HepG2 (cell line): Measurements from ENCODE around the gene CNNM3. TPM values are rescaled to one million over a fixed set of nuclear protein-coding genes. Genes with fewer than 3 reads are reported as not detected.

Source experiments
- ATAC-seq: fragments of 200-7000 bp; cut with Tn5 transposase; 3 replicates; pipeline ENCODE4 v1.9.1; 2020; ENCODE audit warnings: mild to moderate bottlenecking, moderate library complexity
- BruUV-seq: library from RNA; stranded (reverse); fragments of 400-500 nt; replicated peaks from 2 replicates; lab custom pipeline; 2021; lab: Mats Ljungman, UMichigan
- CTCF ChIA-PET: fragments of 300-600 bp; formaldehyde crosslinking; extraction: SDS; loops from one replicate; lab custom pipeline; 2021; ENCODE audit warnings: low total read pairs, inconsistent platforms, low intra/inter-chr PET ratio; lab: Yijun Ruan, JAX
- POLR2A ChIA-PET: fragments of 350-600 bp; sonication (Branson Sonifier 250); formaldehyde crosslinking; loops from one replicate; lab custom pipeline; 2020; ENCODE audit warnings: antibody characterized with exemption, inconsistent platforms; lab: Yijun Ruan, JAX
- DNase-seq: peaks from one replicate; pipeline ENCODE4 v3.0.0-alpha.2; 2015; ENCODE audit warnings: low spot score
- FAIRE-seq: peaks from 3 replicates; lab custom pipeline; 2011; peaks lifted over from hg19 to GRCh38; lab: Jason Lieb, UNC
- H2AFZ ChIP-seq: one replicate; pipeline ENCODE4 v1.6.1; 2011; ENCODE audit warnings: low read length, inconsistent platforms
- H3K27ac ChIP-seq: fragments of 300-600 bp; 3 replicates; pipeline ENCODE4 v1.8.0; 2011; ENCODE audit warnings: mixed run types, mild to moderate bottlenecking, mixed read lengths, low read length, inconsistent platforms; ENCODE audit not compliant: insufficient read depth; ENCODE audit errors: extremely low read length
- H3K27me3 ChIP-seq, 2 experiments: fragments of 200-600 bp in 1 of 2; 2 replicates in 1 of 2; 3 replicates in 1 of 2; pipeline versions ENCODE4 v1.6.0 to v1.8.0; 2011; ENCODE audit warnings: low read length in 2 of 2, mild to moderate bottlenecking in 2 of 2, moderate library complexity in 2 of 2, inconsistent platforms in 1 of 2; ENCODE audit not compliant: insufficient read depth in 2 of 2, control insufficient read depth in 1 of 2
- H3K36me3 ChIP-seq, 2 experiments: fragments of 200-600 bp in 1 of 2; replicated peaks in 1 of 2; 2 replicates in 1 of 2; 3 replicates in 1 of 2; pipeline versions ENCODE4 v1.5.1 to v1.8.0; 2011; ENCODE audit warnings: low read length in 2 of 2, inconsistent platforms in 1 of 2; ENCODE audit not compliant: insufficient read depth in 2 of 2, control insufficient read depth in 1 of 2
- H3K4me1 ChIP-seq: 2 replicates; pipeline ENCODE4 v1.5.1; 2012; ENCODE audit warnings: low read length, inconsistent platforms; ENCODE audit not compliant: insufficient read depth
- H3K4me2 ChIP-seq: 2 replicates; pipeline ENCODE4 v1.6.0; 2011; ENCODE audit warnings: low read depth, low read length, inconsistent platforms
- H3K4me3 ChIP-seq, 3 experiments: fragments of 200-600 bp in 1 of 3; sonication (generic), shearing (Covaris generic) in 1 of 3; replicated peaks in 1 of 3; 2 replicates each; pipeline ENCODE4 v1.5.1; 2011 to 2016; ENCODE audit warnings: low read length in 3 of 3, inconsistent platforms in 2 of 3, low read depth in 2 of 3, mild to moderate bottlenecking in 2 of 3, control low read depth in 1 of 3, mixed read lengths in 1 of 3; ENCODE audit not compliant: insufficient read depth in 1 of 3
- H3K79me2 ChIP-seq: one replicate; pipeline ENCODE4 v1.6.1; 2011; ENCODE audit warnings: low read length, inconsistent platforms; ENCODE audit not compliant: insufficient read depth
- H3K9ac ChIP-seq: 2 replicates; pipeline ENCODE4 v1.6.0; 2011; ENCODE audit warnings: mild to moderate bottlenecking, low read depth, low read length, inconsistent platforms; ENCODE audit not compliant: insufficient read depth
- H3K9me3 ChIP-seq: 2 replicates; pipeline ENCODE4 v1.5.1; 2012; ENCODE audit warnings: mild to moderate bottlenecking, low read length
- H4K20me1 ChIP-seq: 2 replicates; pipeline ENCODE4 v1.6.0; 2011; ENCODE audit warnings: inconsistent platforms, mild to moderate bottlenecking, low read length, moderate library complexity; ENCODE audit not compliant: insufficient read depth
- HDAC6 ChIP-seq: fragments of 200-600 bp; sonication (generic); IDR thresholded peaks from 2 replicates; pipeline ENCODE4 v1.7.0; 2017; ENCODE audit warnings: mild to moderate bottlenecking, antibody characterized with exemption, low read length, low read depth
- JARID2 ChIP-seq: sonication (generic); formaldehyde crosslinking; IDR thresholded peaks from 2 replicates; pipeline ENCODE4 v1.8.1; 2023; ENCODE audit warnings: missing genetic modification reagents, inconsistent platforms; ENCODE audit not compliant: insufficient replicate concordance
- KLF11 ChIP-seq: IDR thresholded peaks from 2 replicates; pipeline ENCODE4 v1.6.1; 2016; ENCODE audit warnings: missing compliant biosample characterization
- MAFF ChIP-seq: IDR thresholded peaks from 2 replicates; pipeline ENCODE4 v1.6.1; 2011; ENCODE audit warnings: low read depth, low read length, improper control_type of control experiment
- SAP130 ChIP-seq: IDR thresholded peaks from 2 replicates; pipeline ENCODE4 v1.6.1; 2016; ENCODE audit warnings: low read depth
- ZMYM4 ChIP-seq: sonication (generic); formaldehyde crosslinking; IDR thresholded peaks from 2 replicates; pipeline ENCODE4 v1.8.1; 2023; ENCODE audit warnings: mild to moderate bottlenecking, missing genetic modification reagents
- ZNF180 ChIP-seq: sonication (generic); formaldehyde crosslinking; IDR thresholded peaks from 2 replicates; pipeline ENCODE4 v1.4.0; 2020; ENCODE audit warnings: low read depth, missing genetic modification reagents, borderline replicate concordance
- ZNF335 ChIP-seq: sonication (generic); formaldehyde crosslinking; IDR thresholded peaks from 2 replicates; pipeline ENCODE4 v1.4.0; 2020; ENCODE audit warnings: missing genetic modification reagents
- ZNF747 ChIP-seq: sonication (generic); formaldehyde crosslinking; IDR thresholded peaks from 2 replicates; pipeline ENCODE4 v1.8.1; 2023; ENCODE audit warnings: missing genetic modification reagents, mild to moderate bottlenecking, borderline replicate concordance
- ZNF790 ChIP-seq: sonication (generic); formaldehyde crosslinking; IDR thresholded peaks from 2 replicates; pipeline ENCODE4 v1.8.0; 2022; ENCODE audit warnings: missing genetic modification reagents, mild to moderate bottlenecking, borderline replicate concordance
- ZSCAN20 ChIP-seq: sonication (generic); formaldehyde crosslinking; IDR thresholded peaks from 2 replicates; pipeline ENCODE4 v1.4.0; 2020; ENCODE audit warnings: missing genetic modification reagents, mild to moderate bottlenecking, borderline replicate concordance
- WGBS: methylation state at CpG from one replicate; pipeline ENCODE4 v1.1.6; 2017; ENCODE audit warnings: low lambda C conversion rate; 5-methylcytosine and 5-hydroxymethylcytosine counted together
- in situ Hi-C: cut with HindIII; loops from 2 replicates; pipeline ENCODE4 v1.10.0; 2017; ENCODE audit warnings: low pct_unique_long_range_greater_than_20kb; ENCODE audit not compliant: extremely low pct_ligation_motif_present
- intact Hi-C: fragments of 100-400 bp; cut with micrococcal nuclease; formaldehyde crosslinking; loops from one replicate; pipeline ENCODE4 v1.10.0; 2022; ENCODE audit not compliant: unreplicated experiment
- polyA plus RNA-seq, 8 experiments: library from polyadenylated mRNA; depleted of rRNA in 3 of 8; stranded (reverse) in 7 of 8; unstranded in 1 of 8; fragments of >200 nt; fragmentation: Illumina TruSeq in 4 of 8; extraction: Trizol in 4 of 8; gene quantifications; 2 replicates each; pipeline versions ENCODE4 v1.2.1 to v1.2.3, GENCODE V29; 2011 to 2016; ENCODE audit warnings: low read depth in 4 of 8, missing spikeins in 1 of 8, mixed read lengths in 1 of 8; ENCODE audit not compliant: insufficient read depth in 1 of 8
- total RNA-seq, 5 experiments: library from RNA; depleted of rRNA; stranded (reverse); fragments of >200 nt; fragmentation: Illumina TruSeq; extraction: Trizol; gene quantifications; 2 replicates each; pipeline ENCODE4 v1.2.3, GENCODE V29; 2016; ENCODE audit warnings: low read depth in 1 of 5
- TF ChIP-seq, protein P1 (sequence below): sonication (generic); formaldehyde crosslinking; IDR thresholded peaks from 2 replicates; pipeline ENCODE4 v1.5.0; 2020; ENCODE audit warnings: missing genetic modification reagents
- TF ChIP-seq, protein P2 (sequence below): sonication (generic); formaldehyde crosslinking; IDR thresholded peaks from 2 replicates; pipeline ENCODE4 v1.5.0; 2020; ENCODE audit warnings: missing genetic modification reagents
- TF ChIP-seq, protein P3 (sequence below): sonication (generic); formaldehyde crosslinking; IDR thresholded peaks from 2 replicates; pipeline ENCODE4 v1.4.0; 2020; ENCODE audit warnings: missing genetic modification reagents
- TF ChIP-seq, protein P4 (sequence below): sonication (generic); formaldehyde crosslinking; IDR thresholded peaks from 2 replicates; pipeline ENCODE4 v1.4.0; 2020; ENCODE audit warnings: mild to moderate bottlenecking, missing genetic modification reagents

The CNNM3 gene
- total and polyA plus RNA-seq, 2 of the 13 experiments (the other 11 are each of a cell fraction or from before 2014, with no cell fraction given): 21.2 to 27.9 TPM

DNA sequence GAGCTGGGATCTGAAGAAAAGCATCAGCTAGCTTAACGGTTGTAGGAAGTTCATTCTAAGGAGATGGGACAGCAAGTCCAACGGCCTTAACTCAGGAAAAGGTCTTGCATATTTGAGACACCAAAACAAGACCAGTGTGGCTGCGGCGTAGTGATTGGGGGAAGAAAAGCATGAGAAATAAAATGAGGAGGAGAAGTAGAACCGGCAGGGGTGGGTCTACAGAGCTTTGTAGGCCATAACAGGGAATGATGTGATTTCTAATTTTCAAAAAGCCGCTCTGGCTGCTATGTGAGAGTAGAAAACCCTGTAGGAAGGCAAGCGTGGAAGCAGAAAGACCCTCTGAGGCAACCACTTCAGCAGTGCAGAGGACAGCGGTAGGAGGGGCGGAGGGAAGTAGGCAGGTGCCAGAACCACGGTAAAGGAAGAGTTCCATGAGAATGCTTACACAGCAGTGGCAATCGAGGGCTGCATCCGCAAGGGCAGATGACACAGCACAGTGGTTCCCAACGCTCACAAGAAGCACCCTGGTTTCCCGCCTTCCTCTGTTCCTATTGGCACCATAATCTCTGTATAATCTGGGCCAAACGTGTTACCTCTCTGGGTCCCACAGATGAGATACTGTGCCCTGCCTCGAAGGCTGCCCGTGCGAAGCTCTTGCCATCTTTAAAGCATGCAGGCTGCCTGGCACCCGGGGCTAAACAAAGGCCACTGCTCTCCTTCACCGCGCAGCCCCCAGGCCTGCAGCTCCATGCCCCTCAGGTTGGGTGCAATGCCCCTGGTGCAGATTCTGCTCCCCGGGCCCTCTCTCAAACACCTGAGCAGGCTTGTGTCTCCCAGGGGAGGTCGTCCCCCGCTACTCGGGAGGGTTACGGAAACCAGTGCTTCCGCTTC is 41.0 kb downstream of the CNNM3 start:
- CTCF ChIA-PET: interaction anchor here (0.6 to 2.4 kb wide), 4 partner anchors 12 to 103 kb away, joined by 3 to 29 read pairs (median 14); no protein-coding TSS in a partner anchor
- in situ Hi-C loops (loop anchor here (5.0 kb wide), 1 partner anchor 95 kb away; no protein-coding TSS in a partner anchor), intact Hi-C loops (loop anchor here (1.0 to 2.0 kb wide), 2 partner anchors 38 to 50 kb away; no protein-coding TSS in a partner anchor)
- 8% methylated on average over 27 of the region's 27 CpGs for WGBS
- Histone ChIP-seq H3K9ac (peak overlapping the region; percentile 78), H3K9me3 (no peaks in the 10 kb centered on the region), H3K36me3 (peaks cover 17 to 40% of the 10 kb centered on the region in 2 experiments; a peak in 4 of 5 replicates), H3K27ac (peak overlapping the region; percentile 52), H3K4me2 (peak overlapping the region; percentile 98), H3K27me3 (no peaks in the 10 kb centered on the region; a peak in 1 of 5 replicates), H4K20me1 (no peaks in the 10 kb centered on the region), H3K4me1 (peaks cover 54% of the 10 kb centered on the region), H2AFZ (no peak overlapping the region), H3K79me2 (peaks cover 19% of the 10 kb centered on the region), H3K4me3 (peak overlapping the region; percentile 73 to 84 (median 75))
- FAIRE-seq (peak; percentile 69), ATAC-seq (peak; percentile 30), DNase-seq (peak; percentile 47)
- BruUV-seq: no TSS peak
- POLR2A ChIA-PET: interaction anchor here (0.6 to 6.1 kb wide), 22 partner anchors 9 to 255 kb away, joined by 3 to 152 read pairs (median 6); partner anchors contain the start of genes CNNM3, CNNM4 and SEMA4C
- TF ChIP-seq, protein P1, sequence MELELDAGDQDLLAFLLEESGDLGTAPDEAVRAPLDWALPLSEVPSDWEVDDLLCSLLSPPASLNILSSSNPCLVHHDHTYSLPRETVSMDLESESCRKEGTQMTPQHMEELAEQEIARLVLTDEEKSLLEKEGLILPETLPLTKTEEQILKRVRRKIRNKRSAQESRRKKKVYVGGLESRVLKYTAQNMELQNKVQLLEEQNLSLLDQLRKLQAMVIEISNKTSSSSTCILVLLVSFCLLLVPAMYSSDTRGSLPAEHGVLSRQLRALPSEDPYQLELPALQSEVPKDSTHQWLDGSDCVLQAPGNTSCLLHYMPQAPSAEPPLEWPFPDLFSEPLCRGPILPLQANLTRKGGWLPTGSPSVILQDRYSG (CRISPR knock-in tag): no peak
- TF ChIP-seq ZNF790 (no peak), MAFF (peak; percentile 68), JARID2 (peak; percentile 13), ZNF180 (no peak), SAP130 (CRISPR knock-in tag) (peak; percentile 27; the same call in 1 of the 2 replicates), ZNF747 (CRISPR knock-in tag) (no peak), ZMYM4 (CRISPR knock-in tag) (no peak), KLF11 (CRISPR knock-in tag) (0 out of 2 replicates have a peak, but pooled peaks have one; percentile 2), ZSCAN20 (no peak), HDAC6 (no peak), ZNF335 (CRISPR knock-in tag) (no peak)
- TF ChIP-seq, protein P2, sequence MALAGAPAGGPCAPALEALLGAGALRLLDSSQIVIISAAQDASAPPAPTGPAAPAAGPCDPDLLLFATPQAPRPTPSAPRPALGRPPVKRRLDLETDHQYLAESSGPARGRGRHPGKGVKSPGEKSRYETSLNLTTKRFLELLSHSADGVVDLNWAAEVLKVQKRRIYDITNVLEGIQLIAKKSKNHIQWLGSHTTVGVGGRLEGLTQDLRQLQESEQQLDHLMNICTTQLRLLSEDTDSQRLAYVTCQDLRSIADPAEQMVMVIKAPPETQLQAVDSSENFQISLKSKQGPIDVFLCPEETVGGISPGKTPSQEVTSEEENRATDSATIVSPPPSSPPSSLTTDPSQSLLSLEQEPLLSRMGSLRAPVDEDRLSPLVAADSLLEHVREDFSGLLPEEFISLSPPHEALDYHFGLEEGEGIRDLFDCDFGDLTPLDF (CRISPR knock-in tag): no peak
- TF ChIP-seq, protein P3, sequence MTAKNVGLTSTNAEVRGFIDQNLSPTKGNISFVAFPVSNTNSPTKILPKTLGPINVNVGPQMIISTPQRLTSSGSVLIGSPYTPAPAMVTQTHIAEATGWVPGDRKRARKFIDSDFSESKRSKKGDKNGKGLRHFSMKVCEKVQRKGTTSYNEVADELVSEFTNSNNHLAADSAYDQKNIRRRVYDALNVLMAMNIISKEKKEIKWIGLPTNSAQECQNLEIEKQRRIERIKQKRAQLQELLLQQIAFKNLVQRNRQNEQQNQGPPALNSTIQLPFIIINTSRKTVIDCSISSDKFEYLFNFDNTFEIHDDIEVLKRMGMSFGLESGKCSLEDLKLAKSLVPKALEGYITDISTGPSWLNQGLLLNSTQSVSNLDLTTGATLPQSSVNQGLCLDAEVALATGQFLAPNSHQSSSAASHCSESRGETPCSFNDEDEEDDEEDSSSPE (CRISPR knock-in tag): no peak
- TF ChIP-seq, protein P4, sequence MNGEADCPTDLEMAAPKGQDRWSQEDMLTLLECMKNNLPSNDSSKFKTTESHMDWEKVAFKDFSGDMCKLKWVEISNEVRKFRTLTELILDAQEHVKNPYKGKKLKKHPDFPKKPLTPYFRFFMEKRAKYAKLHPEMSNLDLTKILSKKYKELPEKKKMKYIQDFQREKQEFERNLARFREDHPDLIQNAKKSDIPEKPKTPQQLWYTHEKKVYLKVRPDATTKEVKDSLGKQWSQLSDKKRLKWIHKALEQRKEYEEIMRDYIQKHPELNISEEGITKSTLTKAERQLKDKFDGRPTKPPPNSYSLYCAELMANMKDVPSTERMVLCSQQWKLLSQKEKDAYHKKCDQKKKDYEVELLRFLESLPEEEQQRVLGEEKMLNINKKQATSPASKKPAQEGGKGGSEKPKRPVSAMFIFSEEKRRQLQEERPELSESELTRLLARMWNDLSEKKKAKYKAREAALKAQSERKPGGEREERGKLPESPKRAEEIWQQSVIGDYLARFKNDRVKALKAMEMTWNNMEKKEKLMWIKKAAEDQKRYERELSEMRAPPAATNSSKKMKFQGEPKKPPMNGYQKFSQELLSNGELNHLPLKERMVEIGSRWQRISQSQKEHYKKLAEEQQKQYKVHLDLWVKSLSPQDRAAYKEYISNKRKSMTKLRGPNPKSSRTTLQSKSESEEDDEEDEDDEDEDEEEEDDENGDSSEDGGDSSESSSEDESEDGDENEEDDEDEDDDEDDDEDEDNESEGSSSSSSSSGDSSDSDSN (CRISPR knock-in tag): no peak
